ES-I3 (cell line): ENCODE measurements around the gene NDUFS2.
A peak's percentile ranks its signal among the peaks of the same experiment; 100 is the strongest.

ENCODE experiments used
- H3K36me3 ChIP-seq: 2 replicates; pipeline ENCODE4 v1.6.1; 2013; ENCODE audit warnings: mild to moderate bottlenecking, low read length, control low read depth, moderate library complexity; ENCODE audit not compliant: insufficient read depth
- H3K4me1 ChIP-seq: 2 replicates; pipeline ENCODE4 v1.6.1; 2013; ENCODE audit warnings: mild to moderate bottlenecking, control low read depth, low read length; ENCODE audit not compliant: insufficient read depth
- H3K9ac ChIP-seq: 2 replicates; pipeline ENCODE4 v1.6.1; 2013; ENCODE audit warnings: low read depth, mild to moderate bottlenecking, low read length, moderate library complexity
- H3K9me3 ChIP-seq: 2 replicates; pipeline ENCODE4 v1.6.1; 2013; ENCODE audit warnings: mild to moderate bottlenecking, low read length, moderate library complexity; ENCODE audit not compliant: control insufficient read depth, insufficient read depth

The NDUFS2 gene

GRCh38 chr1:161177936-161178244 is 24.3 kb upstream of the NDUFS2 start:
- Histone ChIP-seq H3K9me3 (no peaks in the 10 kb centered on the region), H3K4me1 (peaks cover 7% of the 10 kb centered on the region; the same call in 1 of the 2 replicates), H3K36me3 (no peaks in the 10 kb centered on the region; the same call in 1 of the 2 replicates), H3K9ac (peak overlapping the region; percentile 65; the same call in 1 of the 2 replicates)

DNA sequence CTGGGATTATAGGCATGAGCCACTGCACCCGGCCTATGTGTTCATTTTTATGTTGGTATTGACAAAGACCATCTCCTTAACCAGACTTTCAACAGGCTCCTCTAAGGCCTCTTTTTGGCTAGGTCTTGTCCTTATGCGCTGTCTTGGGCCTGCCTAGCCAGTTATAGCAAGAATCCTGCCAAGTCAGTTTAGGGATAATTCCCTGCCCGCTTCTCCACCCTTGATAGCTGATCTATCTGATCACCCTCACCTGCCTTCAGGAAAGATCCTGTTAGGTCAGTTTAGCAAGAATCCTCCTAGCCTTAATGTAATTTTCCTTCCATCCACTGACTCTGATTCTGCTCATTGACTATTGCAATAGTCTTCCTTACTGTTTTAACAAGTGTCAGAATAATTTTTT is 22.5 kb upstream of the NDUFS2 start:
- peaks cover 7% of the 10 kb centered on the region; the same call in 1 of the 2 replicates for H3K4me1 ChIP-seq
- H3K9ac ChIP-seq, result no peak overlapping the region
- H3K36me3 ChIP-seq, result no peaks in the 10 kb centered on the region

DNA sequence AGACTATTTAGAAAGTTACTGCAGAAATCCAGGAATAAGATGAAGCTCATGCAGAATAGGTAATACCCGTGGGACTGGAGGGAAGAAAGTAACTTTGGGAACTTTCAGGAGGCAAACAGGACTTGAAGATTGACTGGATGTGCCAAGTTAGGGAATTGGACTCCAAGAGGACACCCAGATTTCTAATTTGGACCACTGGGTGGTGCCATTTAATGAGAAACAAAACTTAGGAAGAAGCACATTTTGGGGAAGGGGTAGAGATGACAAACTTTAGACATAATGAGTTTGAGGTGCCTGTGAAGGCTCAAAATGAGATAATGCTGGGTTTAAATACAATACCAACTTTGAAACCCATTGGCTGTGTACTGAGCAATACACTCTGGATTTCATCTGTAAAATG is 21.5 kb upstream of the NDUFS2 start:
- H3K9me3 ChIP-seq, result no peaks in the 10 kb centered on the region
- no peaks in the 10 kb centered on the region for H3K36me3 ChIP-seq
- H3K9ac ChIP-seq, result no peak overlapping the region
- peaks cover 10% of the 10 kb centered on the region; the same call in 1 of the 2 replicates for H3K4me1 ChIP-seq

More for the DNA sequence above, 22.5 kb upstream of the NDUFS2 start:
- H3K9me3 ChIP-seq, result no peaks in the 10 kb centered on the region

DNA sequence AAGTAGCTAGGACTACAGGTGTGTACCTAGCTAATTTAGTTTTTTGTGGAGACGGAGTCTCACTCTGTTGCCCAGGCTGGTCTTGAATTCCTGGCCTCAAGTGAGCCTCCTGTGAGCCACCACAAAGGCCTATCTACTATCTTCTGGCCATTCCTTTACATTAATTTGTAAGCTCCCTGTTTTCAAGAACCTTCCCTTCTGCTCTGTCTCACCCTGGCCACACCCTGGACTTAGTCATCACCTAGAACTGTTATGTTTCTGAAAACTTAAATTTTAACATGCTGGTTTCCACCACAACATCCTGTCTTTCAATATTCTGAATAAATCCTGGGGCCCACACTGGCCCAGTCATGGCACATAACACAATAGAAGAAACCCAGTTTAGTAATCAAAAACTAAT is 20.0 kb upstream of the NDUFS2 start:
- Histone ChIP-seq H3K4me1 (peaks cover 10% of the 10 kb centered on the region; the same call in 1 of the 2 replicates), H3K36me3 (no peaks in the 10 kb centered on the region), H3K9ac (no peak overlapping the region), H3K9me3 (no peaks in the 10 kb centered on the region)

DNA sequence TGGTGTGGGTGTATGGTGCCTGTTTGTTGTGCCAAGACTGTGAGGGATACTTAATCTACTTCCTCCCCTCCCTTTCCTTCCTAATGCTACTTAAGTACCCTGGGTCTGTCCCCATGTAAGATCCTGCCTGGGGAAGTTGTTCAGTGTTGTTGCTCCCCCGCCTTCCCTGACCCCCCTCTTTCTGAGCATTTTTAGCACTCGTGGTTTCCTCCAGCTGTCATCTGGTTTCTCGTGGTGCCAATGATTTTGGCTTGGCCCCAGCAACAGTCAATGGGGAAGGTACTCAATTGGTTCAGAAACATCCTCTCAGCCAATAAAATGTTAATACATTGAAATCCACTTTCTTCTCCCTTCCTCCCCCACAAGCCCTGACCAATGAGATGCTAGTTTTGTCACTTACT is 16.9 kb upstream of the NDUFS2 start:
- H3K9ac ChIP-seq, result no peak overlapping the region
- H3K4me1 ChIP-seq, result peaks cover 3% of the 10 kb centered on the region; the same call in 1 of the 2 replicates
- no peaks in the 10 kb centered on the region for H3K36me3 ChIP-seq
- no peaks in the 10 kb centered on the region for H3K9me3 ChIP-seq

DNA sequence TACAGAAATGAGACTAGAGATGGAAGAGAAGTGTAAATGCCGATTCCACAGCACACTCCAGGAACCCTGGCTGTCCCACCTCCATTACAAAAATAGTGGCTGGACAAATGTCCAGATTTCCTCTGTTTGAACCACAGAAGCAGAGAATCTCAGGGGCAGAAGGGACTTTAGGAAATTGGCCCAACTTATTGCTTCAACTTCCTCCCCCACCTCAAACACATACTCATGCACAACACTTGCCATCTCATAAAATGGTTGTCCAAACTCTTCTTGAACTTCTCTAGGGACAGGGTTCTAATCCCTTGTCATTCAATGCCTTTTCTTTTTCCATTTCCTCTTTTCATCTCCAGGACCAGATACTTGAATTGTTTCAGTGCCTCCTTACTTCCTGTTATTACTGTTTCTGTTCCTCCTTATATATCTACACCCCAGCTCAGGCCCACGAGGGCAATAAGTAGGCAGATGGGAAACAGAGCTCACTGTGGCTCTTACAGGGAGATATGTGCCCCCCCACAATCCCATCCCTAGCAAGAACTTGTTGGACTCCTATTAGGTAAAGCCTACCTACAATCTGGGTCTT is 16.3 kb upstream of the NDUFS2 start:
- Histone ChIP-seq H3K4me1 (peaks cover 3% of the 10 kb centered on the region; the same call in 1 of the 2 replicates), H3K36me3 (no peaks in the 10 kb centered on the region), H3K9ac (no peak overlapping the region), H3K9me3 (no peaks in the 10 kb centered on the region)

- no peaks in the 10 kb centered on the region for H3K36me3 ChIP-seq
- no peaks in the 10 kb centered on the region for H3K9me3 ChIP-seq
- peaks cover 3% of the 10 kb centered on the region; the same call in 1 of the 2 replicates for H3K4me1 ChIP-seq
- H3K9ac ChIP-seq, result no peak overlapping the region
Measured at GRCh38 chr1:161187311-161187710, 14.9 kb upstream of the NDUFS2 start.

GRCh38 chr1:161188381-161188780 is 13.8 kb upstream of the NDUFS2 start:
- H3K9ac ChIP-seq, result no peak overlapping the region

GRCh38 chr1:161189036-161189435 is 13.1 kb upstream of the NDUFS2 start:
- H3K9me3 ChIP-seq, result no peaks in the 10 kb centered on the region
- peaks cover 6% of the 10 kb centered on the region; the same call in 1 of the 2 replicates for H3K4me1 ChIP-seq

More at GRCh38 chr1:161188381-161188780, 13.8 kb upstream of the NDUFS2 start:
- H3K9me3 ChIP-seq, result no peaks in the 10 kb centered on the region
- H3K4me1 ChIP-seq, result peaks cover 6% of the 10 kb centered on the region; the same call in 1 of the 2 replicates
- H3K36me3 ChIP-seq, result no peaks in the 10 kb centered on the region

GRCh38 chr1:161190962-161191521 is 11.1 kb upstream of the NDUFS2 start:
- peaks cover 4% of the 10 kb centered on the region; the same call in 1 of the 2 replicates for H3K36me3 ChIP-seq
- H3K4me1 ChIP-seq, result 0 out of 2 replicates have a peak, but pooled peaks cover 3% of the 10 kb centered on the region
- H3K9me3 ChIP-seq, result no peaks in the 10 kb centered on the region
- H3K9ac ChIP-seq, result no peak overlapping the region

More at GRCh38 chr1:161189036-161189435, 13.1 kb upstream of the NDUFS2 start:
- H3K36me3 ChIP-seq, result no peaks in the 10 kb centered on the region
- H3K9ac ChIP-seq, result no peak overlapping the region

GRCh38 chr1:161191971-161192370 is 10.2 kb upstream of the NDUFS2 start:
- peaks cover 3% of the 10 kb centered on the region; the same call in 1 of the 2 replicates for H3K4me1 ChIP-seq
- peaks cover 4% of the 10 kb centered on the region; the same call in 1 of the 2 replicates for H3K36me3 ChIP-seq
- no peak overlapping the region for H3K9ac ChIP-seq

DNA sequence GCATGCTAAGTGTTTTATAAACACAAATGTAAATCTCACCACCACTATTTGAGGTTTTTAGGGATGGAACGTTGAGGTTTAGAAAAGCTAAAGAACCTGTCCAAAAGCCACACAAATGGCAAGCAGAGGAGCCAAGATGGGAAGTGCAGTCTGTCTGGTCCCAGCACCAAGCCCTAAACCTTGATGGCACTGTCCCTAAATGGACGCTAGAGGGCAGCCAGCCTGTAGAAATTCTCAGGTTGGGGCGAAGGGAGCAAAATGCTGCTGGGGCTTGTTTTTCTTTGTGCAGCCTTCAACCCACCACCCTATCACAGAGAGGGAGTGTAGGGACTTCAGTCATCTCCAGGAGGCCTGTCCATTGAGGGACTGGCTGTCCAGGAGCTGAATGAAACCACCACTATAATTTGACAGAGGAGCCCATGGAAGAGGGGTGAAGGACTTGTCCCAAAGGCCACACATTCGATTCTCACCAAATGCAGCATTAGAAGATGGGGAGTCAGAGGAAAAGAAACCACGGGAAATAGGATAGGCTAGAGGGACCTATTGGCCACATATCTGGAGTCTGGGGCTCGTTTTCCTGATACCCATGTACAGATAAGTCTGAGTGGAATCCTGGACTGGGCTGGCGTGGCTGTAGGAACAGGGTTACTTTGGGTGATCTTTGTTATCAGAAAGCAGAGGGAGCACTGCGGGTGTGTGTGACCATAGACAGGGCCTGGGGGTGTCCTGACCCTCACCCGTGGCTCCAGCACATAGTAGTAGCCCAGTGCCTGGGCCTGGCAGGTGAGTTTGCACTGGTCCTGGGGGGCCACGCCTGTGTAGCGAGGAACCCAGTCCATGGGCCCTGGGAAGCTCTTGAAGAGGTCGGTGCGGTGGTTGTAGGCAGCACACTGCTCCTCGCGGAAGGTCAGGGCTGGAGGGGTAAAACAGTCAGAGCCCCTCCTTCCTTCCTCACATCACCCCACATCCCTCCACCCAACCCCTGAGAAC is 9.4 kb upstream of the NDUFS2 start:
- Histone ChIP-seq H3K36me3 (peaks cover 4% of the 10 kb centered on the region; the same call in 1 of the 2 replicates), H3K9me3 (no peaks in the 10 kb centered on the region), H3K9ac (no peak overlapping the region), H3K4me1 (peaks cover 3% of the 10 kb centered on the region; the same call in 1 of the 2 replicates)

More at GRCh38 chr1:161191971-161192370, 10.2 kb upstream of the NDUFS2 start:
- no peaks in the 10 kb centered on the region for H3K9me3 ChIP-seq

DNA sequence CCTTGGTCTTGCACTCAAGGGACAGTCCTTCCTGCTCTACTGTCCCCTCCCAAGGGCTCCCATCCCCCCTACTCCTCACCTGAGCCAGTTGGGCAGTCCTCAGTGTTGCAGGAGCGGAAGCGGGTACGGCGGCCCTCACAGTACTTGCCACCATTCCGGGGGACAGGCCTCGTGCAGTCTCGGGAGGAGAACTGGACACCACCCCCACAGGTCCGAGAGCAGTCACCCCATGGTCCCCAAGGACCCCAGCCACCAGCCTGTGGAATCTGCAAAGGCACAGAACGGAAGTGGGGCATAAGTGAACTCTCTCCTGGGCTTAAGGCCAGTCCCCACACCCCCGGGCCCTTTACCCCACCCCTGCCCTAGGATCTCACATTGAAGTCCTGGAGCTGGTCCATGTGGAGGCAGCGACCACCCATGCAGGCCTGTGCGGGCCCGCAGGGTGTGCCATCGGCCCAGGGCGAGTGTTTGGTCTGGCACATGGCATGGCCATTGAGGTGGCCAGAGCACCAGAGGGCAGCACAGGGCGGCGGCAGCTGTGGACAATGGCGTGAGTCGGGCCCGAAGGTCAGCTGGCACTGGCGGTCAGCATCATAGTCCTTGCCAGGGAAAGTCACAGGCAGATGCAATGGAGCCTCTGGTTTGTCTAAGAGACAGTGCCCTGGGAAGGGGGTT is 8.5 kb upstream of the NDUFS2 start:
- Histone ChIP-seq H3K36me3 (peaks cover 4% of the 10 kb centered on the region; the same call in 1 of the 2 replicates), H3K9ac (no peak overlapping the region), H3K9me3 (no peaks in the 10 kb centered on the region), H3K4me1 (peaks cover 3% of the 10 kb centered on the region; the same call in 1 of the 2 replicates)

GRCh38 chr1:161195171-161195570 is 7.0 kb upstream of the NDUFS2 start:
- Histone ChIP-seq H3K9ac (no peak overlapping the region), H3K36me3 (peaks cover 4% of the 10 kb centered on the region; the same call in 1 of the 2 replicates), H3K9me3 (no peaks in the 10 kb centered on the region), H3K4me1 (peaks cover 12% of the 10 kb centered on the region; the same call in 1 of the 2 replicates)
